Motor neuron (in vitro differentiated cells): ENCODE measurements around the gene ALDOC. TPM values are rescaled to one million over a fixed set of nuclear protein-coding genes. Genes with fewer than 3 reads are reported as not detected.

Experiments
- ATAC-seq, 8 experiments: fragments of 200-7000 bp; cut with Tn5 transposase; replicated peaks in 6 of 8; 2 replicates each; pipeline ENCODE4 v1.8.0; 2021; ENCODE audit warnings: mild to moderate bottlenecking in 8 of 8, moderate library complexity in 8 of 8
- H3K27ac ChIP-seq, 2 donors: fragments of 250-450 bp; sonication (Bioruptor Pico); 2 replicates each; pipeline ENCODE4 v1.9.0; 2021; ENCODE audit warnings: antibody characterized with exemption in 2 of 2, mild to moderate bottlenecking in 2 of 2, moderate library complexity in 1 of 2
- H3K4me1 ChIP-seq, 2 donors: fragments of 250-450 bp; sonication (Bioruptor Pico); replicated peaks in 1 of 2; 2 replicates each; pipeline ENCODE4 v1.6.1; 2021; ENCODE audit warnings: antibody characterized with exemption in 2 of 2, mild to moderate bottlenecking in 2 of 2, moderate library complexity in 1 of 2
- H3K4me3 ChIP-seq, 5 donors: fragments of 250-450 bp; sonication (Bioruptor Pico); 2 replicates each; pipeline ENCODE4 v1.9.0; 2021; ENCODE audit warnings: antibody characterized with exemption in 5 of 5, mild to moderate bottlenecking in 5 of 5, moderate library complexity in 4 of 5
- whole genome bisulfite sequencing, 10 experiments: fragments of 450-650 bp; shearing (Covaris generic); methylation state at CpG; one replicate each; pipeline ENCODE4 v1.0.0; 2022; 5-methylcytosine and 5-hydroxymethylcytosine counted together
- in situ Hi-C, 9 experiments: fragments of 400-800 bp; cut with MboI; loops; one replicate each; pipeline ENCODE4 v1.15.0; 2021; ENCODE audit warnings: low sequenced_read_pairs in 9 of 9, low pct_unique_long_range_greater_than_20kb in 2 of 9; ENCODE audit not compliant: unreplicated experiment in 9 of 9
- total RNA-seq, 8 experiments: library from RNA; unstranded; fragments of 300-600 nt; gene quantifications; 2 replicates each; pipeline versions ENCODE4 v1.2.3 to v1.2.4, GENCODE V29; 2022

Gene ALDOC
- total RNA-seq, 8 experiments from 2014 or later, result 15.3 to 104 (median 33.1) TPM

GRCh38 chr17:28570716-28571360, 5.9 kb downstream of the ALDOC start:
- 0 to 2% (median 0%) methylated on average over 1 to 11 of the region's 39 CpGs; no CpG with 5 or more reads in 3 of the 10 experiments for WGBS, 10 experiments
- ATAC-seq, result peak in 7 of 8 experiments; percentile 31 to 43 (median 34)
- H3K4me1 ChIP-seq, result peaks cover 10 to 28% of the 10 kb centered on the region in 2 donors
- peak overlapping the region; percentile 65 to 85 (median 69) for H3K4me3 ChIP-seq
- in situ Hi-C loops, result no loop called here
- peak overlapping the region; percentile 30 to 35 for H3K27ac ChIP-seq

GRCh38 chr17:28569446-28569845, 7.2 kb downstream of the ALDOC start:
- WGBS, 10 experiments, result 100% methylated on average over 1 of the region's 1 CpG; no CpG with 5 or more reads in 6 of the 10 experiments
- Histone ChIP-seq H3K27ac (no peak overlapping the region), H3K4me1 (peaks cover 4 to 21% of the 10 kb centered on the region in 2 donors), H3K4me3 (no peak overlapping the region)
- ATAC-seq, result no peak
- in situ Hi-C loops, result no loop called here

- no peak for ATAC-seq
- Histone ChIP-seq H3K4me3 (no peak overlapping the region), H3K4me1 (peaks cover 4 to 21% of the 10 kb centered on the region in 2 donors), H3K27ac (no peak overlapping the region)
- WGBS, 10 experiments, result 80 to 100% (median 97%) methylated on average over 2 to 3 of the region's 3 CpGs
- in situ Hi-C loops, result no loop called here
These were observed 9.1 kb downstream of the ALDOC start for GRCh38 chr17:28567604-28568003.

GRCh38 chr17:28563475-28563874, 13.2 kb downstream of the ALDOC start:
- Histone ChIP-seq H3K27ac (no peak overlapping the region), H3K4me1 (peaks cover 0 to 11% of the 10 kb centered on the region in 2 donors), H3K4me3 (no peak overlapping the region)
- ATAC-seq, result peak in 2 of 8 experiments; percentile 22 to 63
- WGBS, 10 experiments, result 94 to 100% (median 100%) methylated on average over 1 to 2 of the region's 3 CpGs; no CpG with 5 or more reads in 7 of the 10 experiments
- in situ Hi-C loops, result no loop called here

DNA sequence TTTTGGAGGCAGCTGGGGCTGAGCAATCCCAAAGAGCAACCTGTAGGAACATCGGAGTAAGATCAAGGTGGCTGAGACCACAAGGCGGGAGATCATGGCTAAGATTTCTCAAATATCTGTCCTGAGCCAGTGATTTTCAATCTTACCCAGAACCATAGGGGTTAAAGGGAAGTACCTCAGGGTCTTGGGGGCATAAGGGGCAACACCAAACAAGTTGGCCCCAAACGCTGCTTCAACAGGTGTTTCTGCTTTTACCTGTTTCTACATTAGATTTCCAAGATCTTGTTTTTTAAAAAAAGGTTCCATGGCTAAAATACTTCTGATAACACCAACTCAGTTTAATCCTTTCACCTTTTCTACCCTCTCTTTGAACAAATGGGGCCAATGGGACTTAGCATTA, 21.7 kb downstream of the ALDOC start:
- 80 to 100% (median 93%) methylated on average over 1 to 3 of the region's 3 CpGs; no CpG with 5 or more reads in 3 of the 10 experiments for WGBS, 10 experiments
- H3K27ac ChIP-seq, result no peak overlapping the region
- H3K4me1 ChIP-seq, result peaks cover 13 to 20% of the 10 kb centered on the region in 2 donors
- in situ Hi-C loops, result no loop called here
- ATAC-seq, result no peak
- H3K4me3 ChIP-seq, result no peak overlapping the region

GRCh38 chr17:28554565-28554964, 22.1 kb downstream of the ALDOC start:
- WGBS, 10 experiments, result 60 to 100% (median 87%) methylated on average over 1 to 2 of the region's 6 CpGs; no CpG with 5 or more reads in 4 of the 10 experiments
- in situ Hi-C loops, result no loop called here
- no peak for ATAC-seq
- peaks cover 13 to 25% of the 10 kb centered on the region in 2 donors for H3K4me1 ChIP-seq
- no peak overlapping the region for H3K4me3 ChIP-seq
- no peak overlapping the region for H3K27ac ChIP-seq

DNA sequence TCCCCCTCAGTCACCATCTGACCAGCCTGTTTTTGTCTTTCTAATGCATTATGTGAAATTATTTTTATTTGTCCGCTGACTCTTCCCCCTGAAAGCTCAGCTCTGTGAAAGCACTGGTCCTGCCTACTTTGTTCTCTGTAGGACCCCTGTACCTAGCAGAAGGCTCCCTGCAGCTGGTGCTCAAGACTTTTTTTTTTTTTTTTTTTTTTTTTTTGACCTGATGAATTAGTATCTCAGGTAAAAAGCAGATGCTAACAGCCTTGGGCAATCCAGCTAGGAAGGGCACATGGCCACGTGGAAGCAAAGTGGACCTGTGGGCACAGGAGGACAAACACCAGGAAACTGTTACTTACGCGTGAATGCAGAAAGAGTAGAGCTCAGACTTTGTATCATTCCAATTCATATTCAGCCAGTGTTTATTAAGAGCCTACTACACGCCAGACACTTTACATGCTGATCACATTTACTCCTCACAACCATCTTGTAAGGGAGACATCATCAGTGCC, 23.6 kb downstream of the ALDOC start:
- in situ Hi-C loops, result no loop called here
- peaks cover 13 to 26% of the 10 kb centered on the region in 2 donors for H3K4me1 ChIP-seq
- 50 to 100% (median 74%) methylated on average over 1 to 5 of the region's 5 CpGs for WGBS, 10 experiments

DNA sequence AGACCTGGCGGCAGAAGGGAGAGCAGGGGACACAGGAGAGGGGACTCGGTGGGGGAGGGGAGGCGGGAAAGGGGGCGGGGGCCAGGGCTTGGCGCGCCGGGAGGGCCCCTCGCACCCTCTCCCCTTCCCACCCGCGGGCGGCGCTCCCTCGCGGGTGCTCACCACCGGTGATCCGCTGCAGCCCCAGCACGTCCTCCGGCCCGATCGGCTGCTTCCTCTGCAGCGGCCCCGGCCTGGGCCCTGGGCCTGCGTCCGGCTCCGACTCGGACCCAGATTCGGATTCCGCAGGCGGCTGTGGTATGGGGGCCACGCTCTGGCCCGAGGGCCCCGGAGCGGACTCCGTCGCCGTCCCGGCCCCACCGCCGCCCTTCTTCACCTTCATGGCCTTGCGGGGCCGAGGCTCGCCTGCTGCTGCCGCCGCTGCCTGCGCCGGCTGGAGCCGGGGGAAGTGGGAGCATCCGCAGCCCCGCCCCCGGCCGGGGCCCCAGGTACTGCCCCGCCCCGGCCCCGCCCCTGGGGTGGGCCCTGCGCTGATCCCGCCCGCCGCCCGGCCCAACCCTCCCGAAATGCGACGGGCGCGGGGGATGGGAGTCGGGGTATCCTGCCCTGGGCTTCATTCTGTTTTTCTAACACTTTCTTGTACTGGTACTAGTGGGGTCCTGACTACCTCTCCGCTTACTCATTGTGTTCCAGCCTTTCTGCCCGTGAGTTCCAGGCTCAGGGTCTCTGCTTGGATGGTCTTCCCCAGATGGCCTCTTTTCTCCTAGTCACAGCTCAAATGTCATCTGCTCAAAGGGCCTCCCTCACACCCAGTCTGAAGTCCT, 24.3 kb downstream of the ALDOC start, which contains the start of gene UNC119:
Gene UNC119 (minus strand): TSS at position 449 of the 824 bp plus-strand sequence. CDS start 67 bp downstream, at position 382.
- in situ Hi-C loops, result no loop called here

More for the DNA sequence above, 23.6 kb downstream of the ALDOC start:
- ATAC-seq, result no peak
- Histone ChIP-seq H3K4me3 (peak overlapping the region; percentile 61 to 99 (median 85)), H3K27ac (no peak overlapping the region)

DNA sequence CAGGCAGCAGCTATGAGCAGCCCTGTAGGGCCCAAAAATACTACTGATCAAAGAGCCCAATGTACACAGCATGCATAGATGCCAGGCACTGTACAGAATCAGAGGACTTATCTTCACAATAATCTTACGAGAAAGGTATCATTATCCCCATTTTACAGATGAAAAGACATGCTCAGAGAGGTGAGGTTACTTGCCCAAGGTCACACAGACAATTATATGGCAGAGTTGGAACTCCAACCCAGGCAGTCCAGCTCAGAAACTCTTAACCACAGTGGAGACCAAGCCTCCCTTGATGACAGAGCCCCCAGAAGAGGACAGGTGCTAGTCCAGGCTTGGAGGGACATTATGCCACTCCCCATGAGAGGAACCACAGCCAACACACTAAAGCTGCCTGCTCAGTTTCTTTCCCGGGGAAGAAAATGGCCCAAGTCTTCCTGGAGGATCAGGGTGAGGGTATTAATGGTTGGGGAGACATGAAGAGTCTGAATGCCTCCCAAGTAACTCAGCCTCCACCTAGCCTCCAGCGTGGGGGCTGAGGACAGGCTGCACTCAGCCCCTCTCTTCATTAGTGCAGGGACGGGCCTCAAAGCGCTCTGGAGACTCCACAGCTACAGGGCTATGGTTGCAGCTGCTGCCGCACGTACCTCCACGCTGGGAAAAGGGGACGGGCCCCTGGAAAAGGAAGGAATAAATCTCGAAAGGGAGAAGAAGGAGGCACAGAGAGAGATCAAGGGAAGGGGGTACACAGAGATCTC, 25.1 kb downstream of the ALDOC start:
- Histone ChIP-seq H3K4me3 (peak overlapping the region; percentile 61 to 99 (median 85)), H3K4me1 (peaks cover 13 to 26% of the 10 kb centered on the region in 2 donors), H3K27ac (peak overlapping the region; percentile 66 to 87)
- 0 to 100% (median 29%) methylated on average over 1 to 7 of the region's 10 CpGs; no CpG with 5 or more reads in 4 of the 10 experiments for WGBS, 10 experiments
- ATAC-seq, result peak; percentile 6 to 38 (median 28)
- in situ Hi-C loops, result no loop called here

More for the DNA sequence above, 24.3 kb downstream of the ALDOC start, which contains the start of gene UNC119:
- Histone ChIP-seq H3K4me1 (peaks cover 13 to 26% of the 10 kb centered on the region in 2 donors), H3K27ac (peak within 1 kb of the TSS; percentile 66 to 87), H3K4me3 (peak within 1 kb of the TSS; percentile 61 to 99 (median 85))
- peak; percentile 81 to 94 (median 90) for ATAC-seq
- WGBS, 10 experiments, result 0% methylated on average over 1 to 2 of the region's 67 CpGs; no CpG with 5 or more reads in 8 of the 10 experiments

- in situ Hi-C loops, result no loop called here
- no peak overlapping the region for H3K4me3 ChIP-seq
- no peak overlapping the region for H3K27ac ChIP-seq
- no peak for ATAC-seq
- WGBS, 10 experiments, result 80% methylated on average over 1 of the region's 1 CpG; no CpG with 5 or more reads in 9 of the 10 experiments
- peaks cover 14 to 26% of the 10 kb centered on the region in 2 donors for H3K4me1 ChIP-seq
These were observed 25.8 kb downstream of the ALDOC start for GRCh38 chr17:28550858-28551257.

DNA sequence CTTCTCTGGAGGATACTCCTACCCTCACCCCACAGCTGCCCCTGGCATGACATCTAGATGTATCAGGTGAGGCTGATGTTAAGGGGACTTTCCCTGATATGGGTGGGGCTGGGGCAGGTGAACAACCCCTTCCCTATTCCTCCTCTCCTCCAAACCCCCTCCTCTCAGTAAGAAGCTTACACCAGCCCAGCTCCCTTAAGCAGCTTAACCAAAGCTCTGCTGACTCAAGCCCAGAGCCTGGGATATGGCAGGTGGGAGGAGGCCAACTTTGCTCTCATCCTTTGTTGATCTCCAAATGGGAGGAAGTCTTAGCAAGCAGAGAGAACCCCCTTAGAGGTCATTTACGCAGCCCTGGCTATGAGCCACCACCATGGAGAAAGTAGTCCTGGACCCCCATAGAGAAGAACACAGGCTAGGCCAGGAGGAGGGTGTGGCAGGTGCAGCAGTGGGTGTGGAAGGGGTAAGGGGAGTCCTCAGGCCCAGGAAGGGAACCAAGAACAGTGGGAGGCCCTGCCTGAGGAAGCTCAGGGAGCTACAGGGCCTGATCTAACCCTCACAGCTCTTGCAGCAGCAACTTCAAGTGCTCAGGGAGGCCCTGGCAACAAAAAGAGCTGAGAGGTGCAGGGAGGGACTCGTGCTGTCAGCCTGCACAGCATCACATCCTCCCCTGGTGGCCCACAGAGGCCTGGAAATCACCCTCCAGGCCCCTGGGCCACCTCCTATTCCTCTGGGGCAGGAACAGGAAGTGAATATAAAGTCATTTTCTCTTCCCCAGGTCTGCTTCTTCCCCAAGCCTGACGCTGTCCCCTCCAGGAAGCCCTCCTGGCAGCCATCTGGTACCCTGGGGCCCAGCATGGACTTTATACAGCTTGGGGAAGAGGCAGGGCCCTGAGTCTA, 27.2 kb downstream of the ALDOC start:
- H3K27ac ChIP-seq, result no peak overlapping the region
- no peak overlapping the region for H3K4me3 ChIP-seq
- peaks cover 15 to 26% of the 10 kb centered on the region in 2 donors for H3K4me1 ChIP-seq
- no peak for ATAC-seq
- in situ Hi-C loops, result loop anchor here in 1 of 9 experiments (10.0 kb wide), 1 partner anchor 55 kb away; no protein-coding TSS in a partner anchor
- WGBS, 10 experiments, result 40 to 100% (median 83%) methylated on average over 1 to 2 of the region's 3 CpGs; no CpG with 5 or more reads in 3 of the 10 experiments
